WTC11 (cell line): Measurements from ENCODE around the gene OSBPL10. TPM values are rescaled to one million over a fixed set of nuclear protein-coding genes. Genes with fewer than 3 reads are reported as not detected.
A peak's percentile ranks its signal among the peaks of the same experiment; 100 is the strongest.
"Not testable (repeated sequence)": the region's sequence is repeated elsewhere in the genome, so short reads cannot be mapped to it uniquely, and the experiment has no call there.

Experiments used
- ATAC-seq: fragments of 200-7000 bp; cut with Tn5 transposase; 2 replicates; pipeline ENCODE4 v1.10.0; 2021; ENCODE audit warnings: mild to moderate bottlenecking, moderate library complexity
- CTCF ChIA-PET: fragments of 300-600 bp; sonication (Branson Sonifier 250); formaldehyde crosslinking; loops from one replicate; lab custom pipeline; 2021; ENCODE audit warnings: antibody characterized with exemption; lab: Charles Lee
- POLR2A ChIA-PET: fragments of 350-600 bp; sonication (Branson Sonifier 250); formaldehyde crosslinking; loops from one replicate; lab custom pipeline; 2021; ENCODE audit warnings: antibody characterized with exemption; lab: Charles Lee
- DNase-seq: peaks from one replicate; pipeline ENCODE4 v3.0.0; 2021; ENCODE audit warnings: low spot score
- H3K27ac Mint-ChIP-seq: 2 replicates; pipeline ENCODE4 v1.8.0; 2021; ENCODE audit warnings: mixed read lengths
- H3K27me3 Mint-ChIP-seq: 2 replicates; pipeline ENCODE4 v1.8.0; 2021; ENCODE audit warnings: low read depth, mild to moderate bottlenecking, moderate library complexity, mixed read lengths
- H3K36me3 Mint-ChIP-seq: 2 replicates; pipeline ENCODE4 v1.8.0; 2021; ENCODE audit warnings: mixed read lengths
- H3K4me1 Mint-ChIP-seq: 2 replicates; pipeline ENCODE4 v1.8.0; 2022; ENCODE audit warnings: mixed read lengths
- H3K4me3 Mint-ChIP-seq: 2 replicates; pipeline ENCODE4 v1.8.0; 2021; ENCODE audit warnings: mild to moderate bottlenecking, moderate library complexity, mixed read lengths
- H3K9me3 Mint-ChIP-seq: 2 replicates; pipeline ENCODE4 v1.8.0; 2021; ENCODE audit warnings: mixed read lengths
- AR ChIP-seq: fragments of 250-450 bp; sonication (Bioruptor Pico); IDR thresholded peaks from 2 replicates; pipeline ENCODE4 v1.9.0; 2021; ENCODE audit warnings: mild to moderate bottlenecking
- ATF2 ChIP-seq: sonication (generic); formaldehyde crosslinking; IDR thresholded peaks from 2 replicates; pipeline ENCODE4 v1.8.1; 2022; ENCODE audit warnings: low read depth, missing genetic modification reagents, borderline replicate concordance
- CTCF ChIP-seq: fragments of 200-600 bp; IDR thresholded peaks from 2 replicates; pipeline ENCODE4 v1.8.0; 2022; ENCODE audit warnings: antibody characterized with exemption
- E2F5 ChIP-seq: sonication (generic); formaldehyde crosslinking; IDR thresholded peaks from 2 replicates; pipeline ENCODE4 v1.8.1; 2022; ENCODE audit warnings: mild to moderate bottlenecking, moderate library complexity, missing genetic modification reagents
- ELF4 ChIP-seq: sonication (generic); formaldehyde crosslinking; IDR thresholded peaks from 2 replicates; pipeline ENCODE4 v1.8.1; 2022; ENCODE audit warnings: low read depth, mild to moderate bottlenecking, moderate library complexity, missing genetic modification reagents
- FOXP1 ChIP-seq: sonication (generic); formaldehyde crosslinking; IDR thresholded peaks from 2 replicates; pipeline ENCODE4 v1.8.0; 2022; ENCODE audit warnings: missing genetic modification reagents, mild to moderate bottlenecking, moderate library complexity, borderline replicate concordance
- GABPB1 ChIP-seq: sonication (generic); formaldehyde crosslinking; IDR thresholded peaks from 2 replicates; pipeline ENCODE4 v1.8.1; 2023; ENCODE audit warnings: mild to moderate bottlenecking, missing genetic modification reagents
- GTF2I ChIP-seq: fragments of 250-450 bp; sonication (Bioruptor Pico); conservative IDR thresholded peaks from 2 replicates; pipeline ENCODE4 v1.4.0; 2021; ENCODE audit warnings: mild to moderate bottlenecking
- HMGA2 ChIP-seq: fragments of 250-450 bp; sonication (Bioruptor Pico); IDR thresholded peaks from 2 replicates; pipeline ENCODE4 v1.4.0; 2021; ENCODE audit warnings: mild to moderate bottlenecking, moderate library complexity
- IRF1 ChIP-seq: sonication (generic); formaldehyde crosslinking; IDR thresholded peaks from 2 replicates; pipeline ENCODE4 v1.8.0; 2023; ENCODE audit warnings: missing genetic modification reagents
- KAT7 ChIP-seq: sonication (generic); formaldehyde crosslinking; IDR thresholded peaks from 2 replicates; pipeline ENCODE4 v1.8.1; 2023; ENCODE audit warnings: missing genetic modification reagents, mild to moderate bottlenecking, borderline replicate concordance
- NFE2L1 ChIP-seq: sonication (generic); formaldehyde crosslinking; IDR thresholded peaks from 2 replicates; pipeline ENCODE4 v1.8.1; 2023; ENCODE audit warnings: missing genetic modification reagents
- RELA ChIP-seq: sonication (generic); formaldehyde crosslinking; IDR thresholded peaks from 2 replicates; pipeline ENCODE4 v1.8.1; 2022; ENCODE audit warnings: missing genetic modification reagents, mild to moderate bottlenecking, borderline replicate concordance
- RORB ChIP-seq: fragments of 250-450 bp; sonication (Bioruptor Pico); IDR thresholded peaks from 2 replicates; pipeline ENCODE4 v1.9.0; 2021; ENCODE audit warnings: mild to moderate bottlenecking
- SMAD4 ChIP-seq: sonication (generic); formaldehyde crosslinking; IDR thresholded peaks from 2 replicates; pipeline ENCODE4 v1.8.0; 2022; ENCODE audit warnings: mild to moderate bottlenecking, missing genetic modification reagents
- USF2 ChIP-seq: sonication (generic); formaldehyde crosslinking; IDR thresholded peaks from 2 replicates; pipeline ENCODE4 v1.8.1; 2023; ENCODE audit warnings: mild to moderate bottlenecking, missing genetic modification reagents, moderate library complexity
- ZNF232 ChIP-seq: sonication (generic); formaldehyde crosslinking; IDR thresholded peaks from 2 replicates; pipeline ENCODE4 v1.8.0; 2022; ENCODE audit warnings: mild to moderate bottlenecking, missing genetic modification reagents
- total RNA-seq: library from RNA; stranded (reverse); gene quantifications from 3 replicates; pipeline ENCODE4 v1.2.3, GENCODE V29; 2021
- TF ChIP-seq, protein P1 (sequence below): sonication (generic); formaldehyde crosslinking; IDR thresholded peaks from 2 replicates; pipeline ENCODE4 v1.8.1; 2022; ENCODE audit warnings: mild to moderate bottlenecking, missing genetic modification reagents, moderate library complexity, borderline replicate concordance

The OSBPL10 gene
- total RNA-seq, 1 experiment from 2014 or later = 84.1 TPM

DNA sequence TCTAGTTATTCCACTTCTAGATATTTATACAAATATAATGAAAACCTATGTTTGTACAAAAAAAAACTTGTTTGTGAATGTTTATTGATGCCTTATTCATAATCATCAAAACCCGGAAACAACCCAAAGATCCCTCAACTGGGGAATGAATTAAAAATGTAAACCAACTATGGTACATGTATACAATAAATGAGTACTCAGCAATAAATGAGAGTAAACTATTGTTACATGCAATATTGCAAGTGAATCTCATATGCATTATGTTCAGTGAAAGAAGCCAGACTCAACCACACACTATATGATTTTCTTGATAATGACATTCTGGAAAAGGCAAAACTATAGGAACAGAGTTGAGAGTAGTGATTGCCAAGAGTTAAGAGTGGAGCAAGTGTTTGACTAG, 12.8 kb upstream of the OSBPL10 start:
- Mint-ChIP-seq H3K27ac (no peak overlapping the region), H3K9me3 (peaks cover 42% of the 10 kb centered on the region), H3K27me3 (no peaks in the 10 kb centered on the region), H3K36me3 (peaks cover 34% of the 10 kb centered on the region), H3K4me3 (no peak overlapping the region), H3K4me1 (no peaks in the 10 kb centered on the region)
- ChIA-PET CTCF (no interaction called here), POLR2A (no interaction called here)
- ATAC-seq (no peak), DNase-seq (no peak)
- TF ChIP-seq, protein P1, sequence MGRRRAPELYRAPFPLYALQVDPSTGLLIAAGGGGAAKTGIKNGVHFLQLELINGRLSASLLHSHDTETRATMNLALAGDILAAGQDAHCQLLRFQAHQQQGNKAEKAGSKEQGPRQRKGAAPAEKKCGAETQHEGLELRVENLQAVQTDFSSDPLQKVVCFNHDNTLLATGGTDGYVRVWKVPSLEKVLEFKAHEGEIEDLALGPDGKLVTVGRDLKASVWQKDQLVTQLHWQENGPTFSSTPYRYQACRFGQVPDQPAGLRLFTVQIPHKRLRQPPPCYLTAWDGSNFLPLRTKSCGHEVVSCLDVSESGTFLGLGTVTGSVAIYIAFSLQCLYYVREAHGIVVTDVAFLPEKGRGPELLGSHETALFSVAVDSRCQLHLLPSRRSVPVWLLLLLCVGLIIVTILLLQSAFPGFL = no peak
- TF ChIP-seq ZNF232 (CRISPR knock-in tag) (no peak), IRF1 (no peak), KAT7 (CRISPR knock-in tag) (no peak), GTF2I (CRISPR knock-in tag) (no peak), AR (CRISPR knock-in tag) (no peak), HMGA2 (CRISPR knock-in tag) (no peak), RORB (no peak), USF2 (CRISPR knock-in tag) (no peak)

- H3K27ac Mint-ChIP-seq, ATAC-seq, H3K4me3 Mint-ChIP-seq, DNase-seq, CTCF ChIA-PET, H3K27me3 Mint-ChIP-seq, POLR2A ChIA-PET, H3K4me1 Mint-ChIP-seq: not testable (repeated sequence)
- peak; percentile 93 for TF ChIP-seq HMGA2 (CRISPR knock-in tag)
- Mint-ChIP-seq H3K36me3 (peaks cover 34% of the 10 kb centered on the region), H3K9me3 (peaks cover 42% of the 10 kb centered on the region)
Observed at GRCh38 chr3:31992995-31993394, 11.9 kb upstream of the OSBPL10 start.

GRCh38 chr3:31988271-31988670, 7.2 kb upstream of the OSBPL10 start:
- no peak overlapping the region for H3K27ac Mint-ChIP-seq
- CTCF ChIA-PET = no interaction called here
- TF ChIP-seq SMAD4 (CRISPR knock-in tag) = no peak
- TF ChIP-seq CTCF = no peak
- no peak for TF ChIP-seq IRF1
- TF ChIP-seq ELF4 (CRISPR knock-in tag) = no peak
- no peak for TF ChIP-seq NFE2L1 (CRISPR knock-in tag)
- TF ChIP-seq RELA (CRISPR knock-in tag) = no peak
- TF ChIP-seq RORB = no peak
- TF ChIP-seq E2F5 = no peak
- no peak for TF ChIP-seq GABPB1 (CRISPR knock-in tag)
- no peak for TF ChIP-seq HMGA2 (CRISPR knock-in tag)
- TF ChIP-seq, protein P1 = no peak
- no peak for TF ChIP-seq FOXP1 (CRISPR knock-in tag)
- TF ChIP-seq ATF2 (CRISPR knock-in tag) = no peak
- TF ChIP-seq, all 79 proteins: peak for 0
- Mint-ChIP-seq H3K4me3 (no peak overlapping the region), H3K27me3 (no peaks in the 10 kb centered on the region), H3K4me1 (0 out of 2 replicates have a peak, but pooled peaks cover 3% of the 10 kb centered on the region), H3K36me3 (peaks cover 14% of the 10 kb centered on the region), H3K9me3 (peaks cover 17% of the 10 kb centered on the region)
- DNase-seq (no peak), ATAC-seq (no peak)
- POLR2A ChIA-PET = no interaction called here
